Iris pigment epithelial cell (primary cell): ENCODE data around the gene FGF1.
A peak's percentile ranks its signal among the peaks of the same experiment; 100 is the strongest.

Experiments used
- DNase-seq: peaks from one replicate; pipeline ENCODE4 v3.0.0-alpha.2; 2011; ENCODE audit warnings: low read depth

FGF1 gene

DNA sequence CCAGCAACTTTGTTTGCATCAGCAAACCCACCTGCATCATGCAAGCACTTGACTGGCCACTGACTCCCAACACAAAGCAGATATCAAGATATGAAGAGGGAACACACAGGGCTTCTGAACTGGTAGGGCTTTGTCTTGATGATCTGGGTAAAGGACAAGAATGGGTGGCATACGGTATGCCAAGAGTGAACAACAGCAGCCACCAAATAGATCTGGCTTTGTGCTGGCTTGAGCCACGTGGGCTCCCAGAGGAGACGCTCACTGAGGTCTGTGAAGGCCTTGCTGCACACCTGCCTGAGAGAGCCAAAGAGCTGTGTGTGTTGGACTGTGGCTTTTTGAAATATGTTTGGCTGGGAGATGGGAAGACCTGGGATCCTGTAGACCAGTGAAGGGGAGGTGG, 43.5 kb downstream of the FGF1 start:
- no peak for DNase-seq

DNA sequence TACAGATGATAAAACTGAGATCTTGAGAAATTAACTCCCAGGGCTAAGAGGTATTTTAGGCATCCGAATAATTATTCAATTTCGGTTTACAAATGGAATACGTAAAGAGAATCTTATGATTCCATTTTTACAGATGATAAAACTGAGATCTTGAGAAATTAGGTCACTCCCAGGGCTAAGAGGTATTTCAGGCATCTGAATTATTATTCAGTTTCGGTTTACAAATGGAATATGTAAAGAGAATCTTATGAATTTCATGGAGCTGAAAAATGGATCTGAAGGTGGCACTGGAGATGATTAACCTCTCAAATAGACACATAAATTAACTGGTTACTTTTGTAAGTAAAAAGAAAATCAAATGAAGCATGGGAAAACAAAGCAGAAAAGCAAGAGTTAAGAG, 44.2 kb downstream of the FGF1 start:
- peak; percentile 60 for DNase-seq

DNA sequence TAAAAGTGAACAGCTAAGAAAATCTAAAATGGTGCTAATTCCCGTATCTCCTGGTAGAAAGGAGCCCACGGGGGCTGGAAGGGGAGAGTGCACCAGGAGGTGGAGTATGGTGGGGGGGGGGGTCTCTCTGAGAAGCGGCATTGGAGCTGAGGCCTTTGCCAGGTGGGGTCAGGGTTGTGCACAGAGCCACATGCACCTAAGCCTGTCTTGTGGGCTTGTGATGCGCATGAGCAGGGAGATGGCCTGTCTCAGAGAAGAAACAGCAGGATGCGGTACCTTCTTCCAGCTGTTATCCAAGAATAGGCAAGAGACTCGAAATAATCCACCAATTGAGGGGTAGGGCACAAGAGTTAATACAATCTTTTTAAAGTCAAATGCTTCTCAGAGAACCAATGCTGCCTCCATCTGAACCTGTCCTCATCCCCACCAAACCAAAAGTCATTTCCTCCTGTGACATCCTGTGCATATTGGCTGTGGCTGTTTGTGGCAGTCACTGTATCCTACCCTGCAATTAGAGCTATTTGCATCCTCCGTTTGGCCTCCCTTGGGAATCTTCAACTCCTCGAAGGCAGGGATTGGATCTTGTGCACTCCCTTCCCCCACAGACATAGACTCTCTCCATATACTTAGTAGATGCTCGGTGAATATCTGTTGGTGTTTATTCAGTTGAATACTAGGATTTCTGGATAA, 45.4 kb downstream of the FGF1 start:
- DNase-seq: no peak

DNA sequence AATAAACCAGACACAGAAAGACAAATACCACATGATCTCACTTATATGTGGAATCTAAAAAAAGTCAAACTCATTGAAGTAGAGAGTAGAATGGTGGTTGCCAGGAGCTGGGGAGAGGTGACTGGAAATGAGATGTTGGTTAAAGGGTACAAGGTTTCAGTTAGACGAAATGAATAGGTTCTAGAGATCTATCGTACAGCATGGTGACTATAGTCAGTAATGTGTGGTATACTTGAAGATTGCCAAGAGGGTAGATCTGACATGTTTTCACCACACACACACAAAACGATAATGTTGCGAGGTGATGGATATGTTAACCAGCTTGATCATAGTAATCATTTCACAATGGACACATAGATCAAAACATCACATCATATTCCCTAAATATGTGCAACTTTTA, 46.4 kb downstream of the FGF1 start:
- no peak for DNase-seq

DNA sequence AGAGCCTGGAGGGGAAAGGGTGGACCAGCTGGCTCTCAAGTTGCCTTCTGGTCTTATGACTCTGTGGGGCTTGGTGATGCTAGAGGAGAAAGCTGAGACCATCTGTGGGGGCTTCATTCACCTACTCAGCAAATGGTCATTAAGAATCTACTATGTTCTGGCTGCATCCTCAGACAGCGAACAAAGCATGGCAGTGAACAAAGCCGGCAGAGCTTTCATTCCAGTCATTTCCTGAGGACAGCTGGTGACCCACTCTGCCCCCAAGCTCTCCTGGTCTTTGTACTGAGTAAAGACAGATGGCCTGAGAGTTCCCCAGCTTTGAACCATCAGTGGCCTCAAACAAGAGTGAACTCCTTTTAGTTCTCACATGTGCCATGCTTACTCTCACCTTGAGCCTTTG, 48.0 kb downstream of the FGF1 start:
- no peak for DNase-seq

DNA sequence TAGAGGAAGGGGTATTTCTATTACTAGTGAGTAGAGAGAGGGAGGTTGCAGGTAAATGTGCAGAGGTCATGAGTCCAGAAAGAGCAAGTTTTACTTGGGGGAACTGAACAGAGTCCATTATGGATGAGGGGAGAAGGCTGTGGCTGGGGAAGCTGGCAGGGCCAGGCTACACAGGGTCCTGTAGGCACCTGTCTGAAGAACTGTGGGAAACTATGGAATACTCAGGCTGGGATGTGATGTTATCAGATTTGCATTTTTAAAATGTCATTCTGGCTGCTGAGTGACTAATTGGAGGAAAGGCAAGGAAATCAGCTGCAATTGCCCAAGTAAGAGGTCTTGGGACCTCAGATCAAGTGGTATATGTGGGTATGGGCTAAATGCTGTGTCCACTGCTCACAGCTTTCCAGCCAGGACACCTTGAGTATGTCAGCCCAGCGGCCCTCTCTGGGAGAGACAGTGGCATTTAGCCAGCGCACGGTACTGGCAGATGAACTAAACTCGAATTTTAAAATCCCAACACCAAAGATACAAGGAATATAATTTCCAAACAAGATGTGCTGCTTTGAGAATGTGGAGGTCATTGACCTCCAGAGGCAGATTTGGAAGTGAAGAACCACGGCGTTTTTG, 49.1 kb downstream of the FGF1 start:
- DNase-seq: no peak

DNA sequence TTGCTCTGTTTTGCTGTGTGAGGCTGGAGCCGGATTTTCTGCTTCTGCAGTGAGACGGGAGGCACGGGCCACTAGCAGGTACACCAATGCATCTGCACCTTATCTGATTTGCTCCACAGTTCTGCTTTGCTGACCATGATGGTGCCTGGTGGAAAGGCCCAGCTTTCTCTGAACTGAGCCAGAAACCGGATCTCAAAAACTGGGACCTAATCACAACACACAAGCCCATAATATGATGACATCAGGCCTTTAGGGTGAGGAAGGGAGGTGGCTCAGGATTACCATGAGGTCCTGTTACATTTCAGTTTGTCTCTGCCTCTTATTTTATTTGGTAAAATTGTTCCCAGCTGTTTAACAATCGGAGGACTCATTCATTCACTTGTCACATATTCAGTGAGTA, 49.8 kb downstream of the FGF1 start:
- no peak for DNase-seq

DNA sequence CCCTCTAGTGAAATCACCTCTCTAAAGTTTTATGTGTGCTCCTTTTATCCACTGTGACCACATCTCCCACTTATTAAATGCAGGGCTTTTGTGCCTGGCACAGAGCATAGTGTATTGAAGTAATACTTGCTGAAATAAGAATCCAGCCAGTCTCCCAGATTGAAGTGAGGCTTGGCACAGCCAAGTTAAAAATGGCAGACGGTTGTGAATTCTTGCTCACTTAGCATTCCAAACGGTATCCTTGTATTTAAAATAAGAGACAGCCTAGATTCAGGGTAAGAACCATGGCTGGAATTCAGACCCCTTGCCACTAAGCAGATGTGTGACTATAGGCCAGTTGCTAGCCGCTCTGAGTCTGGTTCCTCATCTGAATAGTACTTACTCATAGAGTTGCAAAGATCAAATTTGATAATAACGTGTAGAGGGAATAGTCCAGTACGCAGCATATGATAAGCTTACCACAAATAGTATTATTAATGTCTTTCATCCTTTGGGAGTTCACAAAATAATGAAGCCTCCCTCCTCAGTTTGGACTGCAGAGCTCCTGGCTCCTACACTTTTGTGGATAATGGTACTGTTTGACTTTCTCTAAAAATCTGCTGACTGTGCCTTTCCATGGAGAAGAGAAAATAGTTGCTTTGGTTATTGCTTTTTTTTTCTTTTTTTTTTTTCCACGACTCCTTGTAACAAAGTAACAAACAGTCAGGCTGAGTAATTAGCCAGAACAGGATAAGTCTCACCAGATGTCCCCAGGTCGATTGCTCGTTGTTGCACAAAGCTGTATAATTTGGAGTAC, 51.5 kb downstream of the FGF1 start:
- DNase-seq: no peak

DNA sequence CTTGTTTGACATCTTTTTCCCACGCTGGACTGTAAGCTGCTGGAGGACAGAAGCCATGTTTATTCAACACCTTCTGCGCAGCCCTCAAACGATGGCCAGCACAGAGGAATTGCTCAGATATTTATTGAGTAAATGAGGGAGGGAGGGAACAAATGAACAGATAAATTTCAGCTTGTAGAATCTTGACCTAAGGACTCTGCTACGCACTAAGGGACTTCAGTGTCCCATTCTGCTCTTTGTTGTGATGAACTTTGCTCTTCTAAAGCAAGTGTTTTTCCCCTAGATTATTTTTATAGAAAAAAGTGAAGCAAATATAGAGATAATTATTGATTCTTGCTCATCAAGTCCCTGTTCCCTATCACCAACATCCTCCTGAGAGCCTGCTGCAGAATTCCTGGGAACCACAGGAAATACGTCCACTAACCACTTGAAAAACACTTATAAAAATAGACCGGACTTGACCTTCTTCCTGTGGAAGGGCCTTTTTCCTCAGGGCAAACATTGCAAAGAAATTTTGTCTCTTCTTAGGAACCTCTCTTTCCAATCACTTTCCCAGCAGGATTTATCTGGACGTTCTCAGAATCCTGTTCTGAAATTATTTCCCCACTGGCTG, 54.9 kb downstream of the FGF1 start:
- DNase-seq: no peak

DNA sequence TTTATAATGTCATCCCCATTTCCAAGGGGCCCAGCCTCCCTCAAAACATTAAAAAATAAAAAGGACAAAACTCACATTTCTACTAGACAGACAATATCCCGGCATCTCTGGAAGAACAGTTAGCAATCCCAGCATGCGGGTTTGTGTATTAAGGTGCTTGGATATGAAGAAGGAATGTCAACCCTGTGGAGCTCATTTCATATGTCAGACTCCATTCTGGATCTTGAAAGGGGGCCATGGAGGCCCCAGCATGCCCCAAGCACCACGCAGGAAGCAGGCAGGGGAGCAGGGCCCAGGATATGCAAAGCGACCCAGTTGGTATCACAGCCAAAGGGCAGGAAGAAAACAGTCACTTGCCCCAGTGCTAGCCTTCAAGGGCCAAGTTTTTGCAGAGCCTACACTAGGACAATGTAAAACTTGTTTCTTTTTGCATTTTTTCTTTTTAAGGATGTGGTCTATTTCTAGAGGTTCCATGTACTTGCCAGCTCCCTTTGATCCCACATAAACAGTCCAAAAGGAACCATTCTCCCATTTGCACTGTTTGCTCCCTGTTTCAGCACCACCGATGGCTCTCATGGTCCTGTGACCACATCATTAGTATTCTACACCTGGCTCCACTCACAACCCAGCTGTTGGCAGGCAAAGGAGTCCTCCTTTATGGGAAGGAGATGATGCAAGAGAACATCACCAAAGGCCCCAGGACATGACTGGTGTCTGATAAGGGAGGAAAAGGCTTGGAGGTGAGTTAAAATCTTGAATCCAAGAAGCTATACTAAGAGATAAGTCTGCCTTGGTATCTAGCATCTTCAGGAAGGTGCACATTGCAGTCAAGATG, 58.3 kb downstream of the FGF1 start:
- DNase-seq: no peak

DNA sequence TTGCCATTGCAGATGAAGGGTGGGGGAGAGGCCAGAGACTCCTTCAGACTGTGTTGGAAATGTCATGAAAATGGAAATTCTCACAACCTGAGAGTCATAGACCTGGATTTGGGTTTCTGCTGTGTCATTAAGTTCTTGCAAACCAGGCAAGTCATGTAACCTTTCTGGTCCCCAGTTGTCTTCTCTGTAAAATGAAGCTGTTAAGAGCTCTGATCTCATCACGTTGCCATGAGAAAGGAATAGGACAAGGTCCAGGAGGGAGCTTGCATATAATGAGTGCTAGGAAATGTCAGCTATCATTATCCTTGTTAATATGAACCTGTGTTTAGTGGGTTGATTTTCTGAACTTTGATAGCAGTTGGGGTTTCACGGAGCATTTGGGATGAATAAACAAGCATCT, 59.1 kb downstream of the FGF1 start:
- DNase-seq: no peak

DNA sequence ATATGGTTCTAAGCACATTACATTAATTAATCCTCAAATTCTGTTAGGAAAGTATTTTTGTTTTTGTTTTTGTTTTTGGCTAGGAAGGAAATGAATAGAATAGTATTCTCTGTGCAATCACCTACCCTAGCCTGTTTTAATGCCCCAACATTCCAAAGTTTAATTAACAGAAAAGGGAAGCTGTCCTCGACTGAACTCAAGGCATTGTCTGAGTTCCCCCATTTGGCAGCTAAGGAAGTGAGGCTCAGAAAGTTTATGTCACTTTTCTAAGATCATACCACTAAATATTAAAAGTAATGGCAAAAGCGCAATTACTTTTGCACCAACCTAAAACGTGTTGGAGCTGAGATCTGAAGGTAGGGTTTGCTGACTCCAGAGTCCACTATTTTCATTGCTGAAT, 59.8 kb downstream of the FGF1 start:
- DNase-seq: no peak

DNA sequence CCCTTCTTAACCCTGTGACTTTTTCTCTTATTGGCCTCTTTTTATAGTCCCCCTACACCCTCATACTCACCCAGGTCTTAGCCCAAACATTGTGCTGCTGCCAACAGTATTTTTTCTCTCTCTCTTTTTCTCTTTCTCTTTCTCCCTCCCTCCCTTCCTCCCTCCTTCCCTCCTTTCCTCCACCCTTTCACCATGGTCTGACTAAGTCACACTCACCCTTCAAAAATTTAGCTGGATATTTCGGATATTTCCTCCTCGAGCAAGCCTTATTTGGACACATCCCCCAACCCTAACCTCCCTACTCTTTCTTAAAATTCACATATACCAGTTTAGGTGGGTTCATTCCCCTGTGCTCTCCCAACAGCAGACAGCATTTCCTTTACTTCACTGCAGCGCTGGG, 64.7 kb downstream of the FGF1 start:
- DNase-seq: peak; percentile 71

DNA sequence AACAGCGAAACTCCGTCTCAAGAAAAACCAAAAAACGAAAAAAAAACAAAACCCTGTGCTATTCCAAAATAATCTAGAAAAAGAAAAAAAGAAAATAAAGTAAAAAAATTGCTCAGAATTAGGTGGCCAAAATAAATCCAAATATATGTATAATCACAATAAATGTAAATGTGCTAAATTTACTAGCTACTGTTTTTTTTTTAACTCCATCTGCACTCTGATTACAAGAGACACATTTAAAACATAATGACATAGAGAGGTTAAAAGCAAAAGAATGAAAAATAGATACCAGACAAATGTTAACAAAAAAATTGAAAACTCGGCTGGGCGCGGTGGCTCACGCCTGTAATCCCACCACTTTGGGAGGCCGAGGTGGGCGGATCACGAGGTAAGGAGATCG, 66.1 kb downstream of the FGF1 start:
- DNase-seq: no peak

DNA sequence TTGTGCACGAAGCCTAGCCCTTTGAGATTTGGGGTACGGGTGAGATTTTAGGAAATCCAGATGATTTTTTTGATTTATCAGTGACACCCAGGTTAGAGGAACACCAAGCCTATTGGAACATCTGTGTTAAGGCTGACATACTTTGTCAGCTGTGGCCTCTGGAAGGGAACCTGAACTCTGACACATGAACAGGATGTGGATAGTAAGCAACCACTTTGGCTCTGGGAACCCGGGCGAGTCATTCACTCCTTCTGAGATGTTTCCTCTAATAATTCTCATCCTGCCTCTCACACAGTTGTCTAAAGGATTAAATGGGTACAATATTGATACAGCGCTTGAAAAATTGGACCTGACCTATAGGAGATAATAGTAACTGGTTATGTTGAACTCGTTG, 67.8 kb downstream of the FGF1 start:
- DNase-seq: peak; percentile 83

DNA sequence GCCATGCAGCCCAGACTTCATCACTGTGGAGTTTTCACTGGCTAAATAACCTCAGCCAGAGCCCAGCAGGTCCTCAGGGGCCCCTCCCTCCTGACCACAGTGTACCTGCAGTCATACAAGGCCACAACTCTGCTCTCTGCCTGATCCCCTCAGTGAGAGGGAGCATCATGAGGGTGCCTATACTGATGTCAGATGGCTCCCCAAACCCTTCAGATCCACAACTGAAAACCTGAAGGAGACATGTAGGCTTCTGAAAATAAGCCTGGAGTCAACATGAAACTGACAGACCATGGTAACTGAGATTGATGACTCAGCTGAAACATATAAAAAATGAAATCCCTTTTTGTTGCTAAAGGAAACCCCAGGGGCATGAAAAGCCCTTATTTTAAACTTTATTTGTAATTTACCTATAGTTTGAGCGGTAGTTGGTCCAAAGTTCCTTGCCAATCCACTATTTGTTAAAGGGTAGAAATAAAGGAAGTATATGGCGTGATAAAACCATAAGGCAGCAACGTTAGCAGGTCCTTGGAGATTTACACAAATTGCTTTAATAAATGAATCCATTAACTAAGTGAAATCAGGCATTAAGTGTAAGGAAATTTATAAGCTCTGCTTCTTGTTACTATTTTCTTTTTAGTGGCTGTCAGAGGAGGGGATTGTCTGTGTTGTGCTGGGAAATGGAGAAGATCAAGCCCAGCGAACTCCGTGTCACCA, 68.3 kb downstream of the FGF1 start:
- no peak for DNase-seq

DNA sequence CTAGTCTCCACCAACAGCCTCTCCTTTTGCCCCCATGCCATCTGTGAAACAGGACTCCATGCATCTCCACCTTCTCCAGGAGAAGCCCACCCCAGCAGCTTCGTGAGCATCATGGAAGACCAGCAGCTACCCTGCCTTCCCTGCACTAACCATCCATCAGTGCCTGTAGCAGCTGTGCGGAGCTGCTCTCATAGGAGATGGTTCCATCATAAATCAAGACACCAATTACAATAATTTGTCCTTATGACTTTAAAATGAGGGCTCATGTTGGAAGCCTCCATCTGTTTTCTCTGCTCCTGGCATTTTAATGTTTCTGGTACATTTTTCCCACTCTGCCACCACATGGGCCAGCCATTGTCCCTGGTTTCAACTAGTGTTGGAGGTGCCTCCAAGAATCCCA, 69.9 kb downstream of the FGF1 start:
- no peak for DNase-seq

DNA sequence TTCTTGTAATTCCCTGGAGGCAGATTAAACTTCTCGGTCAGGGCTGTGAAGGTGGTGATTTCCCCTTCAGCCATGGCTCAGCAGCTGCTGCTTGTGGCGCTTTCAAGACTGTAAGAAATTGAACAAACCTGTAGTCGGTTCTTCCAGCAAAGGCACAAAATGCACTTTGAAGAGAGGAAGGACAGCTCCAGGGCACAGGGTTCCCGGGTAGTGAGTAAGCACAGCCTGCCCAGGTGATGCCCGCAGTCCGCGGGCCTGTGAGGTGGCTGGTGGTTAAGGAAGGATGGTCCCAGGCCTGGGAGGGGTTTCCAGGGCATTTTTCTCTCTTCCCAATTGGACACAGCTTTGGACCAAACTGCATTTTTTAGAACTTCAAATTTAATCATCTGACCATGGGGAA, 71.8 kb downstream of the FGF1 start:
- DNase-seq: no peak

DNA sequence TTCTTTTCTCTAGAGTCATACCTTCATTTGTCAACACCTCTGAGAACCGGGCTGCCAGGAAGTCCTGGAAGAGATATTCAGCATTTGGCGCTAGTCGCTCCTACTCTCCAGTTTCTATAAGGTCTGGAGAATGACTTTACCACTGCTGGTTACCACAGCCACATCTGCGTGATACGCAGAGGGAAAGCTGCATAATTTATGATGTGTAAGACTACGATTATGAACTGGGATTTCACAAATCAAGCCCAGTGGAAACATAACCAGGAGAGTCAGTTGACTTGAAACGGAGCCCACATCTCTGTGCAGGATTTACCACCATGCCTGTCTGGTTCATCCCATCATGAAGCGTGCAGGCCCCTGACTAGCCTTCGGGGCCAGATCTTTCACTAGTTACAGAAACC, 72.6 kb downstream of the FGF1 start:
- no peak for DNase-seq

DNA sequence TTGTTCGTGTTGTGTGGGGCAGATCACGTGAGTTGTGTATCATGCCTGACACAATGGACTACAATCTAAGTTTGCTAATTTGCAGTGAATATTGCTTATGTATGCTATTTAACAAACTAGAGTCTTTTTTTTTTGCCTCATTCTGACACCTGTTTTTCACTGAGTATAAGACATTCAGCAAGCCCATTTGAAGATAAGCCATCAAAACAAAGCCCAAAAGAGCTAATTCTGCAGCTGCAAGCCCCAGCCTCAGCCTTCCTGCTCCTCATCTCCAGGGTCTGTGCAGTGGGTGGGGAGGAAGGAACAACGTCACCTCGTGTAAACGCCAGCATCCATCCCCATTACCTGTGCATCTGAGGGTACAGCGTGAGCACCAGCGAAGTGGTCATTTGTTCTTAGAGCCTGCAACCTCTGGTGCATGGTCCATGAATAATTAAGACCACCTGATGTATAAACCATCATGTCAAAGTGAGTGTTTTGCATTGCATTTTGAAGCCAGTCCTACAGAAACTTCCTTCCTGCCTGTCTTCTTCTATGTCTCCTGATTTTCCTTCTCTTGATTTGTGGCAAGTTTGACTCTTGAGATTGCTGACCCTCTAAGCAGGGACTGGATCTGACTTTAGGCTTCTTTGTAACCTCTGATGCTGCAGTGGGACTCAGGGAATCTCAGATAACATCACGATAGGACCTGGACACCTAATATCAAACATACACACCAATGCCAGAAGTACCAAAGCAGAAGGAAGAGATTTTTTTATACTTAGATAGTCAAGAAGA, 73.2 kb downstream of the FGF1 start:
- DNase-seq: no peak

DNA sequence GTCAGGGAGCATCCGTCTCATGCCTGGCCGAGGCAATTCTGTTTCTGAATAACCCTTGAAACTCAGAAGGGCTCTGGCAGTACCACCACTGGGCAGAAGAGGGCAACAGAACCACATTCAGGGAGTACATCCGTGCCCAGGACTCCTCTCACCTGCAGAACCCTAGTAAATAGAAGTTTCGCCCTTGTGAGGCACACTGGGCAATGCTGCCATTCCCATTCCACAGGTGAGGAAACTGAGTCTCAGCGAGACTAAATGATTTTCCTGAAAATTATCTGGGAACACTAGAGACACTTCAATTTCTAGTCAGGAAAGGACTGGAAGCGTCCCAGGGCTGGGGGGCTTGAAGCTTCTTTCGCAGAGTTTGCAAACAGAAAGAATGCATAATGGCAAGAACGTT, 74.7 kb downstream of the FGF1 start:
- DNase-seq: peak; percentile 67
